Sigmoid colon (tissue), 4 donors: ENCODE measurements around the gene SIPA1L3.

Source experiments
- EP300 ChIP-seq, 4 donors: sonication (generic); formaldehyde crosslinking; IDR thresholded peaks; one replicate each; pipeline ENCODE4 v1.6.1; 2017; ENCODE audit warnings: antibody characterized with exemption in 4 of 4
- POLR2A ChIP-seq, 2 donors: fragments of 450-650 bp; IDR thresholded peaks; one replicate each; pipeline ENCODE4 v1.6.1; 2016; ENCODE audit warnings: antibody characterized with exemption in 2 of 2, mild to moderate bottlenecking in 2 of 2, moderate library complexity in 2 of 2
- POLR2AphosphoS5 ChIP-seq, 4 donors: sonication (generic); formaldehyde crosslinking; IDR thresholded peaks; one replicate each; pipeline ENCODE4 v1.6.1; 2017; ENCODE audit warnings: antibody characterized with exemption in 4 of 4
- TF ChIP-seq, protein P1 (sequence below), 4 experiments: fragments of 450-650 bp in 3 of 4; fragments of 200-600 bp in 1 of 4; IDR thresholded peaks; one replicate each; pipeline ENCODE4 v1.5.1; 2016 to 2019; ENCODE audit warnings: antibody characterized with exemption in 4 of 4, mild to moderate bottlenecking in 3 of 4, moderate library complexity in 2 of 4

DNA sequence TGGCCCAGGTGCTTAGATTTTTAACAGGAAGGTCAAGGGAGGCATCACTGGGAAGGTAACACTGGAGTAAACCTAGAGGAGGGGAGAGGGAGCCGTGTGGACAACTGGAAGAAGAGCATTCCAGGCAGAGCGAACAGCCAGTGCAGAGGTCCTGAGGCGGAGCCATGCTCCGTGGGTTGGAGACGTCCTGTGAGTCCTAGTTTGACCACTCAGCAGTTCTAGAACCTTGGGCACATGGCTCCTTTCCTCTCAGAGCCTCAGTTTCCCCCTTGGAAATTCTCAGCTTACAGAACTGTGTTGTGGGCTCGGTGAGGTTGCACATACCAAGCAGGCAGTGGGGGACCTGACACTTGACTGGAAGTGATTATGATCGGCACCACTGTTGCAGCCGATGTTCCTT lies 186.1 kb downstream of the SIPA1L3 start:
- TF ChIP-seq POLR2A (IDR thresholded peaks at IDR 0.05), result no peak
- TF ChIP-seq, protein P1, sequence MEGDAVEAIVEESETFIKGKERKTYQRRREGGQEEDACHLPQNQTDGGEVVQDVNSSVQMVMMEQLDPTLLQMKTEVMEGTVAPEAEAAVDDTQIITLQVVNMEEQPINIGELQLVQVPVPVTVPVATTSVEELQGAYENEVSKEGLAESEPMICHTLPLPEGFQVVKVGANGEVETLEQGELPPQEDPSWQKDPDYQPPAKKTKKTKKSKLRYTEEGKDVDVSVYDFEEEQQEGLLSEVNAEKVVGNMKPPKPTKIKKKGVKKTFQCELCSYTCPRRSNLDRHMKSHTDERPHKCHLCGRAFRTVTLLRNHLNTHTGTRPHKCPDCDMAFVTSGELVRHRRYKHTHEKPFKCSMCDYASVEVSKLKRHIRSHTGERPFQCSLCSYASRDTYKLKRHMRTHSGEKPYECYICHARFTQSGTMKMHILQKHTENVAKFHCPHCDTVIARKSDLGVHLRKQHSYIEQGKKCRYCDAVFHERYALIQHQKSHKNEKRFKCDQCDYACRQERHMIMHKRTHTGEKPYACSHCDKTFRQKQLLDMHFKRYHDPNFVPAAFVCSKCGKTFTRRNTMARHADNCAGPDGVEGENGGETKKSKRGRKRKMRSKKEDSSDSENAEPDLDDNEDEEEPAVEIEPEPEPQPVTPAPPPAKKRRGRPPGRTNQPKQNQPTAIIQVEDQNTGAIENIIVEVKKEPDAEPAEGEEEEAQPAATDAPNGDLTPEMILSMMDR (IDR thresholded peaks at IDR 0.05), result no peak
- TF ChIP-seq EP300 (IDR thresholded peaks at IDR 0.05), result no peak
- no peak for TF ChIP-seq POLR2AphosphoS5 (IDR thresholded peaks at IDR 0.05)
